Measurements from ENCODE around the gene TRAF4. TPM values are rescaled to one million over a fixed set of nuclear protein-coding genes. Genes with fewer than 3 reads are reported as not detected.

TRAF4 gene
- total and polyA plus RNA-seq, 10 of the 15 experiments (the other 5 are each of a cell fraction or from before 2014, with no cell fraction given): 3.7 to 197 (median 66.4) TPM

DNA sequence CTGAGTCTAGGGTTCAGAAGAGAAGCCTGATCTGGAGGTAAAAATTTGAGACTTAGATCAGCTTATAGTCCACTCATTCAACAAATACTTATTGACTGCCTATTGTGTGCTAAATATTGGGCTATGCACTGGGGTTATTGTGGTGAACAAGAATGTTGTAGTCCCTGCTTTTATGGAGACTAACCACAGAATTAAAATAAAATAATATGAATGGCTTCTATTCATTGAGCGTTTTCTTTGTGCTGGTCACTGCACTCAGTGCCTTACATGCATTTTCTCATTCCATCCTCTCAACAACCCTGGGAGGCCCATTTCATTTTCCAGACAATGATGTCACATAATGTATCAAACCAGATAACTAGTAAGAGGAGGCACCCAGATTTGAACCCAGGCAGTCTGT lies 10.5 kb upstream of the TRAF4 start (continued):
- TF ChIP-seq, protein P1, sequence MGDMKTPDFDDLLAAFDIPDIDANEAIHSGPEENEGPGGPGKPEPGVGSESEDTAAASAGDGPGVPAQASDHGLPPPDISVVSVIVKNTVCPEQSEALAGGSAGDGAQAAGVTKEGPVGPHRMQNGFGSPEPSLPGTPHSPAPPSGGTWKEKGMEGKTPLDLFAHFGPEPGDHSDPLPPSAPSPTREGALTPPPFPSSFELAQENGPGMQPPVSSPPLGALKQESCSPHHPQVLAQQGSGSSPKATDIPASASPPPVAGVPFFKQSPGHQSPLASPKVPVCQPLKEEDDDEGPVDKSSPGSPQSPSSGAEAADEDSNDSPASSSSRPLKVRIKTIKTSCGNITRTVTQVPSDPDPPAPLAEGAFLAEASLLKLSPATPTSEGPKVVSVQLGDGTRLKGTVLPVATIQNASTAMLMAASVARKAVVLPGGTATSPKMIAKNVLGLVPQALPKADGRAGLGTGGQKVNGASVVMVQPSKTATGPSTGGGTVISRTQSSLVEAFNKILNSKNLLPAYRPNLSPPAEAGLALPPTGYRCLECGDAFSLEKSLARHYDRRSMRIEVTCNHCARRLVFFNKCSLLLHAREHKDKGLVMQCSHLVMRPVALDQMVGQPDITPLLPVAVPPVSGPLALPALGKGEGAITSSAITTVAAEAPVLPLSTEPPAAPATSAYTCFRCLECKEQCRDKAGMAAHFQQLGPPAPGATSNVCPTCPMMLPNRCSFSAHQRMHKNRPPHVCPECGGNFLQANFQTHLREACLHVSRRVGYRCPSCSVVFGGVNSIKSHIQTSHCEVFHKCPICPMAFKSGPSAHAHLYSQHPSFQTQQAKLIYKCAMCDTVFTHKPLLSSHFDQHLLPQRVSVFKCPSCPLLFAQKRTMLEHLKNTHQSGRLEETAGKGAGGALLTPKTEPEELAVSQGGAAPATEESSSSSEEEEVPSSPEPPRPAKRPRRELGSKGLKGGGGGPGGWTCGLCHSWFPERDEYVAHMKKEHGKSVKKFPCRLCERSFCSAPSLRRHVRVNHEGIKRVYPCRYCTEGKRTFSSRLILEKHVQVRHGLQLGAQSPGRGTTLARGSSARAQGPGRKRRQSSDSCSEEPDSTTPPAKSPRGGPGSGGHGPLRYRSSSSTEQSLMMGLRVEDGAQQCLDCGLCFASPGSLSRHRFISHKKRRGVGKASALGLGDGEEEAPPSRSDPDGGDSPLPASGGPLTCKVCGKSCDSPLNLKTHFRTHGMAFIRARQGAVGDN (IDR thresholded peaks at IDR 0.05): no peak
- TF ChIP-seq RUNX3 (IDR thresholded peaks at IDR 0.05; ENCODE audit: low read length) (no peak), NFYA (IDR thresholded peaks at IDR 0.05; ENCODE audit: borderline replicate concordance, low read depth, low read length) (no peak), YBX1 (IDR thresholded peaks at IDR 0.05) (no peak), BRCA1 (IDR thresholded peaks at IDR 0.05; ENCODE audit: low read depth, low read length) (no peak), FOS (IDR thresholded peaks at IDR 0.05; ENCODE audit: borderline replicate concordance, extremely low read depth, insufficient read length) (no peak), IKZF2 (IDR thresholded peaks at IDR 0.05) (no peak), KLF5 (IDR thresholded peaks at IDR 0.05; ENCODE audit: partially characterized antibody) (no peak)
- TF ChIP-seq, protein P2, sequence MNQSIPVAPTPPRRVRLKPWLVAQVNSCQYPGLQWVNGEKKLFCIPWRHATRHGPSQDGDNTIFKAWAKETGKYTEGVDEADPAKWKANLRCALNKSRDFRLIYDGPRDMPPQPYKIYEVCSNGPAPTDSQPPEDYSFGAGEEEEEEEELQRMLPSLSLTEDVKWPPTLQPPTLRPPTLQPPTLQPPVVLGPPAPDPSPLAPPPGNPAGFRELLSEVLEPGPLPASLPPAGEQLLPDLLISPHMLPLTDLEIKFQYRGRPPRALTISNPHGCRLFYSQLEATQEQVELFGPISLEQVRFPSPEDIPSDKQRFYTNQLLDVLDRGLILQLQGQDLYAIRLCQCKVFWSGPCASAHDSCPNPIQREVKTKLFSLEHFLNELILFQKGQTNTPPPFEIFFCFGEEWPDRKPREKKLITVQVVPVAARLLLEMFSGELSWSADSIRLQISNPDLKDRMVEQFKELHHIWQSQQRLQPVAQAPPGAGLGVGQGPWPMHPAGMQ (IDR thresholded peaks at IDR 0.05; ENCODE audit: borderline replicate concordance): no peak
- TF ChIP-seq, protein P3, sequence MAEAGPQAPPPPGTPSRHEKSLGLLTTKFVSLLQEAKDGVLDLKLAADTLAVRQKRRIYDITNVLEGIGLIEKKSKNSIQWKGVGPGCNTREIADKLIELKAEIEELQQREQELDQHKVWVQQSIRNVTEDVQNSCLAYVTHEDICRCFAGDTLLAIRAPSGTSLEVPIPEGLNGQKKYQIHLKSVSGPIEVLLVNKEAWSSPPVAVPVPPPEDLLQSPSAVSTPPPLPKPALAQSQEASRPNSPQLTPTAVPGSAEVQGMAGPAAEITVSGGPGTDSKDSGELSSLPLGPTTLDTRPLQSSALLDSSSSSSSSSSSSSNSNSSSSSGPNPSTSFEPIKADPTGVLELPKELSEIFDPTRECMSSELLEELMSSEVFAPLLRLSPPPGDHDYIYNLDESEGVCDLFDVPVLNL (IDR thresholded peaks at IDR 0.05; ENCODE audit: low read depth, low read length): no peak
- TF ChIP-seq, protein P4, sequence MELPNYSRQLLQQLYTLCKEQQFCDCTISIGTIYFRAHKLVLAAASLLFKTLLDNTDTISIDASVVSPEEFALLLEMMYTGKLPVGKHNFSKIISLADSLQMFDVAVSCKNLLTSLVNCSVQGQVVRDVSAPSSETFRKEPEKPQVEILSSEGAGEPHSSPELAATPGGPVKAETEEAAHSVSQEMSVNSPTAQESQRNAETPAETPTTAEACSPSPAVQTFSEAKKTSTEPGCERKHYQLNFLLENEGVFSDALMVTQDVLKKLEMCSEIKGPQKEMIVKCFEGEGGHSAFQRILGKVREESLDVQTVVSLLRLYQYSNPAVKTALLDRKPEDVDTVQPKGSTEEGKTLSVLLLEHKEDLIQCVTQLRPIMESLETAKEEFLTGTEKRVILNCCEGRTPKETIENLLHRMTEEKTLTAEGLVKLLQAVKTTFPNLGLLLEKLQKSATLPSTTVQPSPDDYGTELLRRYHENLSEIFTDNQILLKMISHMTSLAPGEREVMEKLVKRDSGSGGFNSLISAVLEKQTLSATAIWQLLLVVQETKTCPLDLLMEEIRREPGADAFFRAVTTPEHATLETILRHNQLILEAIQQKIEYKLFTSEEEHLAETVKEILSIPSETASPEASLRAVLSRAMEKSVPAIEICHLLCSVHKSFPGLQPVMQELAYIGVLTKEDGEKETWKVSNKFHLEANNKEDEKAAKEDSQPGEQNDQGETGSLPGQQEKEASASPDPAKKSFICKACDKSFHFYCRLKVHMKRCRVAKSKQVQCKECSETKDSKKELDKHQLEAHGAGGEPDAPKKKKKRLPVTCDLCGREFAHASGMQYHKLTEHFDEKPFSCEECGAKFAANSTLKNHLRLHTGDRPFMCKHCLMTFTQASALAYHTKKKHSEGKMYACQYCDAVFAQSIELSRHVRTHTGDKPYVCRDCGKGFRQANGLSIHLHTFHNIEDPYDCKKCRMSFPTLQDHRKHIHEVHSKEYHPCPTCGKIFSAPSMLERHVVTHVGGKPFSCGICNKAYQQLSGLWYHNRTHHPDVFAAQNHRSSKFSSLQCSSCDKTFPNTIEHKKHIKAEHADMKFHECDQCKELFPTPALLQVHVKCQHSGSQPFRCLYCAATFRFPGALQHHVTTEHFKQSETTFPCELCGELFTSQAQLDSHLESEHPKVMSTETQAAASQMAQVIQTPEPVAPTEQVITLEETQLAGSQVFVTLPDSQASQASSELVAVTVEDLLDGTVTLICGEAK (IDR thresholded peaks at IDR 0.05; ENCODE audit: borderline replicate concordance): no peak
- TF ChIP-seq, protein P5, sequence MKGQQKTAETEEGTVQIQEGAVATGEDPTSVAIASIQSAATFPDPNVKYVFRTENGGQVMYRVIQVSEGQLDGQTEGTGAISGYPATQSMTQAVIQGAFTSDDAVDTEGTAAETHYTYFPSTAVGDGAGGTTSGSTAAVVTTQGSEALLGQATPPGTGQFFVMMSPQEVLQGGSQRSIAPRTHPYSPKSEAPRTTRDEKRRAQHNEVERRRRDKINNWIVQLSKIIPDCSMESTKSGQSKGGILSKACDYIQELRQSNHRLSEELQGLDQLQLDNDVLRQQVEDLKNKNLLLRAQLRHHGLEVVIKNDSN (IDR thresholded peaks at IDR 0.05; ENCODE audit: borderline replicate concordance, extremely low read length, insufficient read depth, low read depth, low read length): no peak
- TF ChIP-seq, protein P6, sequence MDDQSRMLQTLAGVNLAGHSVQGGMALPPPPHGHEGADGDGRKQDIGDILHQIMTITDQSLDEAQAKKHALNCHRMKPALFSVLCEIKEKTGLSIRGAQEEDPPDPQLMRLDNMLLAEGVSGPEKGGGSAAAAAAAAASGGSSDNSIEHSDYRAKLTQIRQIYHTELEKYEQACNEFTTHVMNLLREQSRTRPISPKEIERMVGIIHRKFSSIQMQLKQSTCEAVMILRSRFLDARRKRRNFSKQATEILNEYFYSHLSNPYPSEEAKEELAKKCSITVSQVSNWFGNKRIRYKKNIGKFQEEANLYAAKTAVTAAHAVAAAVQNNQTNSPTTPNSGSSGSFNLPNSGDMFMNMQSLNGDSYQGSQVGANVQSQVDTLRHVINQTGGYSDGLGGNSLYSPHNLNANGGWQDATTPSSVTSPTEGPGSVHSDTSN (IDR thresholded peaks at IDR 0.05; ENCODE audit: insufficient replicate concordance, low read depth, low read length): no peak
